Measurements from ENCODE around the gene KCTD2. TPM values are rescaled to one million over a fixed set of nuclear protein-coding genes. Genes with fewer than 3 reads are reported as not detected.

The KCTD2 gene
- total and polyA plus RNA-seq, 2 of the 13 experiments (the other 11 are each of a cell fraction or from before 2014, with no cell fraction given), result 28.3 to 32.6 TPM

DNA sequence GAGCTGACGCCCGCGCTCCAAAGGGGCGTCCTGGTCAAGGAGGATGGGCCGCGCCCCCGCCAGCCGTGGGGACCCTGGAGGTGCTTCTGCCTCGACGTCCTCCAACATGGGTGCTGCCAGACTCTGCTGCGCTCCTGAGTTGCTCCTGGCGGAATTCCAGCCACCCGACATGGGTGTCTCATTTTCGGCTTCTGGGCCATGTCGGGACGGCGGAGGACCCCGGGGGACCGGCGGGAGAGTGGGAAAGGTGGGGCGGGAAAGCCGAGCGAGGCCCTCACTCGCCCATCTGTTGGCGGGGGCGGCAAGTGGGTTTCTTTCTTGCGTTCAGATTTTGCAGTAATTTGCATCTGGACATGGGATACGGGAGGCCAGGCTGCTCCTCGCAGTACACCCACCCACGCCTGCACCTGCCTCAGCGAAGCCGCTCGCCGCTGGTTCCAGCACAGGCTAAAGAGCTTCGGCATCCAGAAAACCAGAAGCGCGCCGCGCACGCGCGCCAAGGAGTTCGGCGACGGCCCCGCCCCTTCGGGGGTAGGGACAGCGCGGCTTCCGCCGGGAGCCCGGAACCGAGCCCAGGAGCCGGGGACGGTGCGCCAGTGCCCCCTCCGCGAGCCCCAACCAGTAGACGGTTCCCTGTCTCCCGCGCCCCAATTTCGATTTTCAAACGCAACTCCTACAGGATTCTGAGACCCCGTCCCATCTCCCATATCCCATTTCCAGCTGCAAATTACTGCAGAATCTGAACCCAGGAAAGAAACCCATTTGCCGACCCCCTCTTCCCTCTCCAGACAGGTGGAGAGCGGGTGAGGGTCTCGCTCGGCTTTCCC is 62.6 kb downstream of the KCTD2 start, which contains the start of gene ARMC7 (continued):
- TF ChIP-seq, protein P1, sequence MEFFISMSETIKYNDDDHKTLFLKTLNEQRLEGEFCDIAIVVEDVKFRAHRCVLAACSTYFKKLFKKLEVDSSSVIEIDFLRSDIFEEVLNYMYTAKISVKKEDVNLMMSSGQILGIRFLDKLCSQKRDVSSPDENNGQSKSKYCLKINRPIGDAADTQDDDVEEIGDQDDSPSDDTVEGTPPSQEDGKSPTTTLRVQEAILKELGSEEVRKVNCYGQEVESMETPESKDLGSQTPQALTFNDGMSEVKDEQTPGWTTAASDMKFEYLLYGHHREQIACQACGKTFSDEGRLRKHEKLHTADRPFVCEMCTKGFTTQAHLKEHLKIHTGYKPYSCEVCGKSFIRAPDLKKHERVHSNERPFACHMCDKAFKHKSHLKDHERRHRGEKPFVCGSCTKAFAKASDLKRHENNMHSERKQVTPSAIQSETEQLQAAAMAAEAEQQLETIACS (CRISPR knock-in tag; IDR thresholded peaks at IDR 0.05), result 0 out of 2 replicates have a peak, but pooled peaks have one; percentile 42
- TF ChIP-seq ZNF34 (CRISPR knock-in tag; IDR thresholded peaks at IDR 0.05; ENCODE audit: borderline replicate concordance) (0 out of 2 replicates have a peak, but pooled peaks have one; percentile 21), ZNF264 (CRISPR knock-in tag; IDR thresholded peaks at IDR 0.05) (peak; percentile 45; the same call in 1 of the 2 replicates), HNF4G (IDR thresholded peaks at IDR 0.05; ENCODE audit: borderline replicate concordance, low read depth, low read length) (no peak; the same call in 1 of the 2 replicates), HNF4G (CRISPR knock-in tag; IDR thresholded peaks at IDR 0.05; ENCODE audit: borderline replicate concordance, low read depth) (peak; percentile 55; the same call in 1 of the 2 replicates), BORCS8-MEF2B (CRISPR knock-in tag; IDR thresholded peaks at IDR 0.05) (peak; percentile 60; the same call in 1 of the 2 replicates)
- TF ChIP-seq, protein P2, sequence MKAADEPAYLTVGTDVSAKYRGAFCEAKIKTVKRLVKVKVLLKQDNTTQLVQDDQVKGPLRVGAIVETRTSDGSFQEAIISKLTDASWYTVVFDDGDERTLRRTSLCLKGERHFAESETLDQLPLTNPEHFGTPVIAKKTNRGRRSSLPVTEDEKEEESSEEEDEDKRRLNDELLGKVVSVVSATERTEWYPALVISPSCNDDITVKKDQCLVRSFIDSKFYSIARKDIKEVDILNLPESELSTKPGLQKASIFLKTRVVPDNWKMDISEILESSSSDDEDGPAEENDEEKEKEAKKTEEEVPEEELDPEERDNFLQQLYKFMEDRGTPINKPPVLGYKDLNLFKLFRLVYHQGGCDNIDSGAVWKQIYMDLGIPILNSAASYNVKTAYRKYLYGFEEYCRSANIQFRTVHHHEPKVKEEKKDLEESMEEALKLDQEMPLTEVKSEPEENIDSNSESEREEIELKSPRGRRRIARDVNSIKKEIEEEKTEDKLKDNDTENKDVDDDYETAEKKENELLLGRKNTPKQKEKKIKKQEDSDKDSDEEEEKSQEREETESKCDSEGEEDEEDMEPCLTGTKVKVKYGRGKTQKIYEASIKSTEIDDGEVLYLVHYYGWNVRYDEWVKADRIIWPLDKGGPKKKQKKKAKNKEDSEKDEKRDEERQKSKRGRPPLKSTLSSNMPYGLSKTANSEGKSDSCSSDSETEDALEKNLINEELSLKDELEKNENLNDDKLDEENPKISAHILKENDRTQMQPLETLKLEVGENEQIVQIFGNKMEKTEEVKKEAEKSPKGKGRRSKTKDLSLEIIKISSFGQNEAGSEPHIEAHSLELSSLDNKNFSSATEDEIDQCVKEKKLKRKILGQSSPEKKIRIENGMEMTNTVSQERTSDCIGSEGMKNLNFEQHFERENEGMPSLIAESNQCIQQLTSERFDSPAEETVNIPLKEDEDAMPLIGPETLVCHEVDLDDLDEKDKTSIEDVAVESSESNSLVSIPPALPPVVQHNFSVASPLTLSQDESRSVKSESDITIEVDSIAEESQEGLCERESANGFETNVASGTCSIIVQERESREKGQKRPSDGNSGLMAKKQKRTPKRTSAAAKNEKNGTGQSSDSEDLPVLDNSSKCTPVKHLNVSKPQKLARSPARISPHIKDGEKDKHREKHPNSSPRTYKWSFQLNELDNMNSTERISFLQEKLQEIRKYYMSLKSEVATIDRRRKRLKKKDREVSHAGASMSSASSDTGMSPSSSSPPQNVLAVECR (CRISPR knock-in tag; IDR thresholded peaks at IDR 0.05; ENCODE audit: borderline replicate concordance), result peak; percentile 74
- TF ChIP-seq, protein P3, sequence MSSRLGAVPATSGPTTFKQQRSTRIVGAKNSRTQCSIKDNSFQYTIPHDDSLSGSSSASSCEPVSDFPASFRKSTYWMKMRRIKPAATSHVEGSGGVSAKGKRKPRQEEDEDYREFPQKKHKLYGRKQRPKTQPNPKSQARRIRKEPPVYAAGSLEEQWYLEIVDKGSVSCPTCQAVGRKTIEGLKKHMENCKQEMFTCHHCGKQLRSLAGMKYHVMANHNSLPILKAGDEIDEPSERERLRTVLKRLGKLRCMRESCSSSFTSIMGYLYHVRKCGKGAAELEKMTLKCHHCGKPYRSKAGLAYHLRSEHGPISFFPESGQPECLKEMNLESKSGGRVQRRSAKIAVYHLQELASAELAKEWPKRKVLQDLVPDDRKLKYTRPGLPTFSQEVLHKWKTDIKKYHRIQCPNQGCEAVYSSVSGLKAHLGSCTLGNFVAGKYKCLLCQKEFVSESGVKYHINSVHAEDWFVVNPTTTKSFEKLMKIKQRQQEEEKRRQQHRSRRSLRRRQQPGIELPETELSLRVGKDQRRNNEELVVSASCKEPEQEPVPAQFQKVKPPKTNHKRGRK (CRISPR knock-in tag; IDR thresholded peaks at IDR 0.05), result no peak
- TF ChIP-seq, protein P4, sequence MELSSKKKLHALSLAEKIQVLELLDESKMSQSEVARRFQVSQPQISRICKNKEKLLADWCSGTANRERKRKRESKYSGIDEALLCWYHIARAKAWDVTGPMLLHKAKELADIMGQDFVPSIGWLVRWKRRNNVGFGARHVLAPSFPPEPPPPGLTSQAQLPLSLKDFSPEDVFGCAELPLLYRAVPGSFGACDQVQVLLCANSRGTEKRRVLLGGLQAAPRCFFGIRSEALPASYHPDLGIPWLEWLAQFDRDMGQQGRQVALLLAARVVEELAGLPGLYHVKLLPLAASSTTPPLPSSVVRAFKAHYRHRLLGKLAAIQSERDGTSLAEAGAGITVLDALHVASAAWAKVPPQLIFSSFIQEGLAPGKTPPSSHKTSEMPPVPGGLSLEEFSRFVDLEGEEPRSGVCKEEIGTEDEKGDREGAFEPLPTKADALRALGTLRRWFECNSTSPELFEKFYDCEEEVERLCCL (CRISPR knock-in tag; IDR thresholded peaks at IDR 0.05; ENCODE audit: borderline replicate concordance), result peak; percentile 90; the same call in 1 of the 2 replicates
- TF ChIP-seq, protein P5, sequence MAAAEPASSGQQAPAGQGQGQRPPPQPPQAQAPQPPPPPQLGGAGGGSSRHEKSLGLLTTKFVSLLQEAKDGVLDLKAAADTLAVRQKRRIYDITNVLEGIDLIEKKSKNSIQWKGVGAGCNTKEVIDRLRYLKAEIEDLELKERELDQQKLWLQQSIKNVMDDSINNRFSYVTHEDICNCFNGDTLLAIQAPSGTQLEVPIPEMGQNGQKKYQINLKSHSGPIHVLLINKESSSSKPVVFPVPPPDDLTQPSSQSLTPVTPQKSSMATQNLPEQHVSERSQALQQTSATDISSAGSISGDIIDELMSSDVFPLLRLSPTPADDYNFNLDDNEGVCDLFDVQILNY (CRISPR knock-in tag; conservative IDR thresholded peaks at IDR 0.05), result peak; percentile 50; the same call in 1 of the 2 replicates
- TF ChIP-seq, protein P6, sequence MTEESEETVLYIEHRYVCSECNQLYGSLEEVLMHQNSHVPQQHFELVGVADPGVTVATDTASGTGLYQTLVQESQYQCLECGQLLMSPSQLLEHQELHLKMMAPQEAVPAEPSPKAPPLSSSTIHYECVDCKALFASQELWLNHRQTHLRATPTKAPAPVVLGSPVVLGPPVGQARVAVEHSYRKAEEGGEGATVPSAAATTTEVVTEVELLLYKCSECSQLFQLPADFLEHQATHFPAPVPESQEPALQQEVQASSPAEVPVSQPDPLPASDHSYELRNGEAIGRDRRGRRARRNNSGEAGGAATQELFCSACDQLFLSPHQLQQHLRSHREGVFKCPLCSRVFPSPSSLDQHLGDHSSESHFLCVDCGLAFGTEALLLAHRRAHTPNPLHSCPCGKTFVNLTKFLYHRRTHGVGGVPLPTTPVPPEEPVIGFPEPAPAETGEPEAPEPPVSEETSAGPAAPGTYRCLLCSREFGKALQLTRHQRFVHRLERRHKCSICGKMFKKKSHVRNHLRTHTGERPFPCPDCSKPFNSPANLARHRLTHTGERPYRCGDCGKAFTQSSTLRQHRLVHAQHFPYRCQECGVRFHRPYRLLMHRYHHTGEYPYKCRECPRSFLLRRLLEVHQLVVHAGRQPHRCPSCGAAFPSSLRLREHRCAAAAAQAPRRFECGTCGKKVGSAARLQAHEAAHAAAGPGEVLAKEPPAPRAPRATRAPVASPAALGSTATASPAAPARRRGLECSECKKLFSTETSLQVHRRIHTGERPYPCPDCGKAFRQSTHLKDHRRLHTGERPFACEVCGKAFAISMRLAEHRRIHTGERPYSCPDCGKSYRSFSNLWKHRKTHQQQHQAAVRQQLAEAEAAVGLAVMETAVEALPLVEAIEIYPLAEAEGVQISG (CRISPR knock-in tag; IDR thresholded peaks at IDR 0.05), result peak; percentile 96
- TF ChIP-seq, protein P7, sequence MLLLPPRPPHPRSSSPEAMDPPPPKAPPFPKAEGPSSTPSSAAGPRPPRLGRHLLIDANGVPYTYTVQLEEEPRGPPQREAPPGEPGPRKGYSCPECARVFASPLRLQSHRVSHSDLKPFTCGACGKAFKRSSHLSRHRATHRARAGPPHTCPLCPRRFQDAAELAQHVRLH (CRISPR knock-in tag; IDR thresholded peaks at IDR 0.05; ENCODE audit: borderline replicate concordance, low read depth), result peak; percentile 57; the same call in 1 of the 2 replicates

Measured in HepG2 (cell line).